Tibial nerve (tissue), 4 donors: ENCODE results near the gene ADAMTS2.

ENCODE experiments used
- CTCF ChIP-seq, 5 experiments: fragments of 200-600 bp in 3 of 5; fragments of 450-650 bp in 2 of 5; sonication (generic) in 3 of 5; IDR thresholded peaks; one replicate each; pipeline ENCODE4 v1.5.1; 2016 to 2019; ENCODE audit warnings: antibody characterized with exemption in 5 of 5, mild to moderate bottlenecking in 3 of 5, moderate library complexity in 2 of 5
- EP300 ChIP-seq, 2 donors: sonication (generic); formaldehyde crosslinking; IDR thresholded peaks; one replicate each; pipeline ENCODE4 v1.6.1; 2017; ENCODE audit warnings: antibody characterized with exemption in 2 of 2, mild to moderate bottlenecking in 1 of 2
- POLR2A ChIP-seq, 2 donors: fragments of 450-650 bp; IDR thresholded peaks; one replicate each; pipeline ENCODE4 v1.6.1; 2017; ENCODE audit warnings: antibody characterized with exemption in 2 of 2, mild to moderate bottlenecking in 2 of 2, moderate library complexity in 2 of 2

GRCh38 chr5:179127136-179128040 lies 217.9 kb downstream of the ADAMTS2 start:
- TF ChIP-seq POLR2A (IDR thresholded peaks at IDR 0.05) (no peak), CTCF (IDR thresholded peaks at IDR 0.05) (no peak), EP300 (IDR thresholded peaks at IDR 0.05) (no peak)
